Muscle layer of colon (tissue), 2 donors: Measurements from ENCODE around the gene MVD.

Experiments used
- H3K27ac ChIP-seq: one replicate; pipeline ENCODE4 v1.7.0; 2013; ENCODE audit warnings: low read depth, mild to moderate bottlenecking, low read length, moderate library complexity
- H3K27me3 ChIP-seq, 2 donors: one replicate each; pipeline ENCODE4 v1.7.0; 2013; ENCODE audit warnings: low read length in 2 of 2, mild to moderate bottlenecking in 2 of 2; ENCODE audit not compliant: insufficient read depth in 2 of 2, control insufficient read depth in 1 of 2
- H3K36me3 ChIP-seq: one replicate; pipeline ENCODE4 v1.7.0; 2013; ENCODE audit warnings: mild to moderate bottlenecking, low read length; ENCODE audit not compliant: insufficient read depth
- H3K4me1 ChIP-seq: one replicate; pipeline ENCODE4 v1.7.0; 2013; ENCODE audit warnings: mild to moderate bottlenecking, low read length; ENCODE audit not compliant: insufficient read depth
- H3K4me3 ChIP-seq, 2 donors: one replicate each; pipeline ENCODE4 v1.7.0; 2013; ENCODE audit warnings: low read length in 2 of 2, low read depth in 1 of 2, mild to moderate bottlenecking in 1 of 2, moderate library complexity in 1 of 2
- H3K9ac ChIP-seq: one replicate; pipeline ENCODE4 v1.7.0; 2013; ENCODE audit warnings: low read length
- H3K9me3 ChIP-seq: one replicate; pipeline ENCODE4 v1.7.0; 2013; ENCODE audit warnings: mild to moderate bottlenecking, low read length
- donor health status: abdominal sarcoma.
- donor health status: Adenocarcinoma of cecum.

MVD gene

DNA sequence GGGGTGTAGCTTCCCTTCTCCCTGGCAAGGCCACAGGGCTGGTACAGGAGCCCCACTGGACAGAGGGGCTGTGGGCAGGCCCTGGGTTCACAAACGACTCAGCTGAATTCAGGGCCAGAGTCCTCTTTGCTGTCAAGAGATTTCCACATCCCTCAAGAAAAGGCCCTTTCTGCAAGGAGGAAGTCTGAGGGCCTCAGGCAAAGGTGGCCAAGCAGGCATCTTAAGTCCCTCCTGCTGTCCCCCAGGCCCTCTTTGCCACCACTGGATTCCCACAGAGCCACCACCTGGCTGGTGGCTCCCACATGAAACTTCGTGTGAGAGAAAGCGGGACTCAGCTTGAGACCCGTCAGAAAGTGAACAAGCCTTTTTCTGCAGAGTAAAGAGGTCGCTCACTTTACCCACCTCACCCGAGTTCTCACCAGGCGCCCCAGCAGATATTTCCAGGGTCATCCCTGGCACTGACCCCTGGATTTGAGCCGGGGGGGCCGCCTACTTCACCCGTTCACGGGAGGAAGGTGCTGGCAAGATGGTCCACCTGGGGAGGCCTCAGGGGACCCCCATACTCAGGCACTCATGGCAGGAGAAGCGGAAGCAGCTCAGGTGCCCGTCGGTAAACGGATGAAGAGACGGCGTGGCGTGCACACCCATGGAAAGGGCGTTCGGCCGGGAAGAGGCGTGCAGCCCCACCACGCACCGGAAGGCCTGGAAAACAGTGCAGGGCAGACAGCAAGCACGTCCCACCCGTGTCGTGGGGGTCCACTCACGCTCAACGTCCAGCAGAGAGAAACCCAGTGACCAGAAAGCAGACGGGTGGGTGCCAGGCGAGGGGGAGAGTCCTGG, 39.7 kb upstream of the MVD start:
- no peaks in the 10 kb centered on the region for H3K27me3 ChIP-seq
- peaks cover 15% of the 10 kb centered on the region for H3K36me3 ChIP-seq
- H3K4me1 ChIP-seq: peaks cover 20% of the 10 kb centered on the region
- H3K9me3 ChIP-seq: no peaks in the 10 kb centered on the region
- no peak overlapping the region for H3K9ac ChIP-seq
- no peak overlapping the region for H3K27ac ChIP-seq
- H3K4me3 ChIP-seq: no peak overlapping the region

DNA sequence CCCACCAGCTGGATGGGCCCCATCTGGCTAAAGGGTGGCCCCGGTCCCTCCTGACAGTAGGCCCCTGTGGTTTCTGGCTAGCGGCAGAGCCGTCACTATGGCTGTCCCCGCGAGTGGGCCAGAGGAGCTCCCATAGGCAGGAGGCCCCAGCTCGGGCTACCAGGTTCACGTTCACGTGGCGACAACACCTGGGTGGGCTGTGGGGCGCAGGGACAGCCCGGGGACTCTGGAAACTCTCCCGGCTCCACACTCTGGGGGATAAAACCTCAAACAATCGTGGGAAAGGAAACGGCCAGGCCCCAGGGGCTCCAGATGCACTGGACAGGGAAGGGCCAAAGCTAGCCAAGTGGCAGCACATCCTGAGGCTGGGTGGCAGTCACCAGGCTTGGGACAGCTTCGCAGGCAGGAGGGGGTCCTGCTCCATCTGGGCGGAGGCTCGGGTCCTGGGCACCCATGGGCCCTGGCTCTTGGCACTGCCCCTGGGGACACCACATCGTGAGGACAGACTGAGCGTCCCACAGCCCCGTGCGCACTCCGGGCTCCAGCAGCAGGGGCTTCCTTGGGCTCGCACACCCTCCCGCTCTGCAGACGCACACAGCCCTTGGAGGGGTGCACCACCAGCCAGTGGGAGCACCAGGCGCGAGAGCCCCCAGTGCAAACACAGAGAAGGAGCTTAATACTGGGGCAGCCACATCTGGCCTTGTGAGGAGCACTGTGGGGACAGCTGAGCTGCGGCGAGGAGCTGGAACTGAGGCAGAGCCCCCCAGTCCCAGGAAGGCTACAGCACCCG, 38.9 kb upstream of the MVD start:
- H3K9ac ChIP-seq: no peak overlapping the region
- H3K9me3 ChIP-seq: no peaks in the 10 kb centered on the region
- H3K4me1 ChIP-seq: peaks cover 12% of the 10 kb centered on the region

DNA sequence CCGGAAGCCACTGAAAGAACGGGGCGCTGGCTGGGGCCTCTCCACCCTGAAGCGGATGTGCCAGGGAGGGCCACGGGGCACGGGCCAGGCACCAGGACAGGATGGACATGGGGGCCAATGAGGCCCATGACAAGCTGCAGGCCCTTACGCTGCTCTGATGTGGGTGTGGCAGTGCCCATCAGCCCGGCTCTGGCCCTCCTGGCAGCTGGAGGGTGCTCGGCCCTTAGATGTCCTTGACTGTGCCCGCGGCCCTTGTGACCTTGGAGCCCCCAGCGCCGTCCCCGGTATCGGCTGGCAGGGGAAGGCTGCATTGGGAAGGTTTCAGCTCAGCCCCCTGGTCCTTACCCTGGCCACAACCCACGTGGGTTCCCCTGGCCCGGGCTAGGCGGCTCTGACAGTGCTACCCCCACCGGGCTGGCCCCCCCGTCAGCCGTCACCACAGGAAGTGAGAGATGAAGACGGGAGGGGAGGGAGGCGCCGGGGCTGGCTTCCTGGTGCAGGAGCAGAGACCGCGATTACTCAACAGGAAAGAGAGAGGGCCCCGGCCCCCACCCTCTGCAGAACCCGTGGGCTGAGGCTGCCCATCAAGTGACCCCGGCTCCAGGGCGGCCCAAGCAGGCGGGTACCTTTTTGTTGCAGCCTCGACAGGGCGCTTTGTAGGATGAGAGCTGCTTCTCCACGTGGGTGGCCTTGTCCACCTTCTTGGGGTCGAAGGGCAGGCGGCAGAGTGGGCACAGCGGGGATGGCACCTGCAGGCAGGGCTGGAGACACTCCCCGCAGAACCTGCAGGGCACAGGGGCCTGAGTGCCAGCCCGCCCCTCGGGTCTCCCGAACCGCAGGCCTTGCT, 38.0 kb upstream of the MVD start:
- Histone ChIP-seq H3K9me3 (no peaks in the 10 kb centered on the region), H3K27ac (no peak overlapping the region), H3K4me3 (no peak overlapping the region), H3K36me3 (peaks cover 15% of the 10 kb centered on the region), H3K27me3 (no peaks in the 10 kb centered on the region), H3K9ac (no peak overlapping the region), H3K4me1 (peaks cover 11% of the 10 kb centered on the region)

More for the DNA sequence above, 38.9 kb upstream of the MVD start:
- peaks cover 15% of the 10 kb centered on the region for H3K36me3 ChIP-seq
- H3K27ac ChIP-seq: no peak overlapping the region
- H3K27me3 ChIP-seq: no peaks in the 10 kb centered on the region
- no peak overlapping the region for H3K4me3 ChIP-seq

DNA sequence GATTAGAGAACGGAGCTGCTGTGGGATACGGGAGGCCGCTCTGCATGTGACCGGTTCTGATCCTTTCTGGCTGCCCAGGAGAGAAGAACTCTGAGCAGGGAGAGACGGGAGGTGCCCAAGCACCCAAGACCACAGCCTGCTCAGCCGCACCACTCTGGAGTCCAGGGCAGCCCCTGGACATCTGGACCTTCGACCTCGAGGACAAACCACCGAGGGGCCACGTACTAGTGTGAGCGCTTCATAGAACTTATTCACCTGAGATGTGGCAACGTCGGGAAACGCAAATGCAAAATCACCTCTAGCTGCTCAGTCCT, 37.4 kb upstream of the MVD start:
- Histone ChIP-seq H3K4me3 (no peak overlapping the region), H3K4me1 (peaks cover 8% of the 10 kb centered on the region), H3K9me3 (no peaks in the 10 kb centered on the region), H3K9ac (no peak overlapping the region), H3K27me3 (no peaks in the 10 kb centered on the region), H3K27ac (no peak overlapping the region), H3K36me3 (peaks cover 15% of the 10 kb centered on the region)

DNA sequence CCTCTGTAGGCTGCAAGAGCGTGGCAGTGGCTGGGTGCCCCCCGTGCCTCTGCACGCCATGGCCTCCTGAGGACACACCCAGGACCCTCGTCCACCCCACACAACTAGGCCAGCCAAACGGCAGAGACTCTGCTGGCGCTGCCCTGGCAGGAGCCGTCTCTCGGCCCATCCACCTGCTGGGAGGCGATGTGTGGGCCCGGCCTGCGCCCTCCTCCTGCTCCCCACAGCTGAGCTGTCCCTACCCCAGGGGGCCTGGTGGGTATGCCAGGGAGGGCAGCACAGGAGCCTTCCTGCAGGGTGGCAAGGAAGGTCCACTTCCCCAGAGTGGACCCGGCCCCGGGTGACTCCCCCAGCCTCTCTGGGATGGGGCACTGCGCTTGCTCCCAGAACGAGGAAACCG, 36.3 kb upstream of the MVD start:
- Histone ChIP-seq H3K4me1 (no peaks in the 10 kb centered on the region), H3K36me3 (peaks cover 15% of the 10 kb centered on the region)

GRCh38 chr16:88698646-88699045, 35.8 kb upstream of the MVD start:
- H3K27ac ChIP-seq: no peak overlapping the region
- no peak overlapping the region for H3K4me3 ChIP-seq
- H3K9me3 ChIP-seq: no peaks in the 10 kb centered on the region
- no peaks in the 10 kb centered on the region for H3K4me1 ChIP-seq
- H3K9ac ChIP-seq: no peak overlapping the region
- peaks cover 15% of the 10 kb centered on the region for H3K36me3 ChIP-seq
- no peaks in the 10 kb centered on the region for H3K27me3 ChIP-seq

More for the DNA sequence above, 36.3 kb upstream of the MVD start:
- no peaks in the 10 kb centered on the region for H3K9me3 ChIP-seq
- no peak overlapping the region for H3K9ac ChIP-seq
- no peak overlapping the region for H3K27ac ChIP-seq
- H3K27me3 ChIP-seq: no peaks in the 10 kb centered on the region
- H3K4me3 ChIP-seq: no peak overlapping the region

- Histone ChIP-seq H3K27ac (no peak overlapping the region), H3K4me1 (no peaks in the 10 kb centered on the region), H3K36me3 (peaks cover 15% of the 10 kb centered on the region), H3K27me3 (no peaks in the 10 kb centered on the region), H3K9ac (no peak overlapping the region), H3K9me3 (no peaks in the 10 kb centered on the region), H3K4me3 (no peak overlapping the region)
These were observed 35.1 kb upstream of the MVD start for GRCh38 chr16:88697831-88698615.

GRCh38 chr16:88697116-88697830, 34.4 kb upstream of the MVD start:
- H3K9ac ChIP-seq: no peak overlapping the region
- H3K4me3 ChIP-seq: no peak overlapping the region
- H3K4me1 ChIP-seq: no peaks in the 10 kb centered on the region
- H3K27me3 ChIP-seq: no peaks in the 10 kb centered on the region
- no peaks in the 10 kb centered on the region for H3K9me3 ChIP-seq
- H3K27ac ChIP-seq: no peak overlapping the region
- H3K36me3 ChIP-seq: peaks cover 15% of the 10 kb centered on the region

- Histone ChIP-seq H3K27me3 (peaks cover 0 to 2% of the 10 kb centered on the region in 2 donors), H3K36me3 (peaks cover 15% of the 10 kb centered on the region), H3K4me3 (no peak overlapping the region), H3K4me1 (no peaks in the 10 kb centered on the region), H3K27ac (no peak overlapping the region), H3K9me3 (no peaks in the 10 kb centered on the region), H3K9ac (no peak overlapping the region)
These were observed 33.5 kb upstream of the MVD start for GRCh38 chr16:88696441-88696840.

- H3K4me3 ChIP-seq: no peak overlapping the region
- H3K4me1 ChIP-seq: no peaks in the 10 kb centered on the region
- no peaks in the 10 kb centered on the region for H3K9me3 ChIP-seq
- H3K9ac ChIP-seq: no peak overlapping the region
- no peak overlapping the region for H3K27ac ChIP-seq
- peaks cover 0 to 9% of the 10 kb centered on the region in 2 donors for H3K27me3 ChIP-seq
- peaks cover 15% of the 10 kb centered on the region for H3K36me3 ChIP-seq
These were observed 32.9 kb upstream of the MVD start for GRCh38 chr16:88695753-88696152.
